HG02938 (cell line): ENCODE data around the gene BMX.

Experiments used
- ATAC-seq: cut with Tn5 transposase; IDR thresholded peaks from one replicate; pipeline ENCODE4 v1.9.1; 2021; ENCODE audit warnings: mild to moderate bottlenecking, moderate library complexity; ENCODE audit not compliant: unreplicated experiment

BMX gene

GRCh38 chrX:15567886-15568616 lies 67.4 kb downstream of the BMX start:
- ATAC-seq = no peak

DNA sequence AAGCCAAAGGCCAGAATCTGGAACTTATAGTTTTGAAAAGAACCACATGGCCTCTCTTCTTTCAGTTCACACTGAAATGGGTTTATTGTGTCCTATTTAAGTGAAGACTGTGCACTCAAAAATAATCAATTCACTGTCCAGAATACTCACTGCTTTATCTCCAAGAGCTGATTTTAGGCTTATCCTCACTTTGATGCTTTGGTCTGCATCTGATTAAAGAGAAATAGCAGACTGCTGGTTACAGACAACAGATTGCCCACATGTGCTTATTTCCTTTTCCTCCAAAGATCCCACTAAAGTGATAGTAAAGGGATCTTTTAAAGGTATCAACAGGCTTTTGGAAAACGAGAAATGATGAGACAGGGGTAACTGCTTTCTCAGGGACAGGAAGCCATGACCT lies 69.5 kb downstream of the BMX start:
- no peak for ATAC-seq

DNA sequence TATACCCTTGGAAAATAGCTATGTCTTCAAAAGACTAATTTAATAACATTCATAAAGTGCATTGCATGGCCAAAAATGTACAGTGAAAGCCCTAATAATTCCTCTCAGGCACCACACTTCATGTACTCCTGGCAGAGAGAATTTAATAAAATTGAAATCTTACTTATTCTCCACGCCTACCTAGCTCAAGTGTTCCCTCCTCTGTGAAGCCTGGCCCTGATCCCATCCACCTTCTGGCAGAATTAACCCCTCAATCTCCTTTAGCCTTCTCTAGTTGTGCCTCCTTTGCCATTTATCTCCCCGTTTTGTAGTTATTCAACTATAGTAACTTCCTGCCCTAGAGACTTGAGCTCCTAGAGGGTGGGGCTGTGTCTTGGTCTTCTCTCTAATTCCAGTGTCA lies 73.4 kb downstream of the BMX start:
- no peak for ATAC-seq

GRCh38 chrX:15576019-15576418 lies 75.4 kb downstream of the BMX start:
- ATAC-seq = no peak

- ATAC-seq = no peak
These were observed 79.5 kb downstream of the BMX start for GRCh38 chrX:15579778-15580747.

GRCh38 chrX:15594371-15594770 lies 93.8 kb downstream of the BMX start:
- no peak for ATAC-seq

DNA sequence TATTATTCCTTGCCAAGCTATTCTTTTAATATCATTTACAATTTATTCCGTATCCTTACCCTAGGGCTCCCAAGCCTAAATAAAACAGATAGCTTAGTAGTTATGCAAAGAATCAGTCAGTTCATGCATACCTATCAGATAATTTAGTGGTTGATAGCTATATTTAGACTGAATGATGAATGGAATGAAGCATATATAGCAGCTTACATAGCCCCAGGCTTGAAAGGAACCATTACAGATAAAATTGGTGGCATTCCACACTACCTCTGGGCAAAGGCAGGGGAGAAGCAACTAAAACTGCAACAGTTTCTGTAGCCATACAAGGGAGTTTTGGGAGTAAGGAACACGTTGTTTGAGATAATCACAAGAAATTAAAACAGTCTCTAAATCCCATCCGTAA lies 97.4 kb downstream of the BMX start:
- ATAC-seq = no peak

- no peak for ATAC-seq
These were observed 98.9 kb downstream of the BMX start for GRCh38 chrX:15599461-15599860.

DNA sequence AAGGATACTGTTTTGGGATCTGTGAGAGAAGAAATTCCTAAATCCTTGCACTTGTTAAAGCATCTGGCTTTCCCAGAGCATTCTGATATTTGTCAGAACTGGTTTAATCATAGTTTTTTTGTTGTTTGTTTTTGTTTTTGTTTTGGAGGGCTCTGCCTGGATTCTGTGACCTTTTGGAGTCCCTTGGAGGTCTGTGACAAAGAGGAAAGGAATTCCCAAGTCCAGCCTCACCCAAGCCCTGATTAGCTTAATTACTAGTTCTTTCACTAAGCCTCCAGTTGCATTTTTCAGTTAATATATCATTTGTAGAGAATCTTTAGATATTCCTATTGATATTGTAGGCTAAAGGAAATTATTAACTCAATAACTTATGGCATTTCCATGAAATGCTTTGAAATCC lies 99.4 kb downstream of the BMX start:
- ATAC-seq = no peak

DNA sequence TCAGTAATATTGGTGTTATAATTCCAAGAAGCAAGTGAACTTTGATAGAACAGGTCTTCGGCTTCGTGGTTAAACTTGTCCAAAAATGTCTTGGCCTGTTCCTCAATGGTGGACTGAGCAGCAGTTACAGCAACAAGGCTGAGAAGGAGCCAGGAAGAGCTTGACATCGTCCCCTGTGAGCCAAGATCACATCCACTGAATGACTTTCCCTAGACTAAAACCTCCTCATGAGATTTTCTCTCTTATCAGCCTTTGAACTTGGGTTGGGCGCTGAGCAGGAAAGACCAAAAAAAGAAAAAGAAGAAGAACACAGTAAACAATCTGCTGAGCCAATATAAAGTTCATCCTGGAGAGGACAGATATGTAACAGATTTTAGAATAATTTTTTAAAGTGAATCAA lies 100.1 kb downstream of the BMX start, which contains the start of gene ACE2:
Gene ACE2, minus strand, starts transcription at position 216 of the 400 bp plus-strand sequence. Its CDS starts 49 bp downstream, at position 167.
- ATAC-seq = no peak

- no peak for ATAC-seq
These were observed 101.3 kb downstream of the BMX start for GRCh38 chrX:15601932-15602331.

DNA sequence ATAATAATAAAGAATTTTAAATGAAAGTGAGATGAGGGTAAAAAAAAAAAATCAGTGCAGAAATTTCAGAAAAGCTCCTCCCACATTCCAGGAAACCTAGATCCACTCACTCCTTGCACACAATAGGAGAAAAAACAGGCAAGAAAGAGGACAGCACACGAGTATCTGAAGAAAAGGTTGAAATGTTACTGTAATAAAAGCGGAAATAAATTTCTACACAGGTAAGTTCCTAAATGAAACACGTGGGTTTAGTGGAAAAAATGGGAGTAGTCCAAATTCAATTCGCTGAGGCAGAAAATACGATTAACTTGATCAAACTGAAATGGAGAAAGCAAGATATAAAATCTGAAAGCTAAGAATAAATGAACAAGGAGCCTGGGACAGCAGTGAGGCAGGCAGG lies 102.2 kb downstream of the BMX start:
- no peak for ATAC-seq

- ATAC-seq = no peak
These were observed 104.6 kb downstream of the BMX start for GRCh38 chrX:15605226-15605625.
